NCI-H2196 treated with DMSO at 0.1 percent for 48 hours (cell line): ENCODE data around the gene C22orf42.
"Not testable (repeated sequence)": the region's sequence is repeated elsewhere in the genome, so short reads cannot be mapped to it uniquely, and the experiment has no call there.

ENCODE experiments used
- DNase-seq: peaks from one replicate; lab custom pipeline; 2025; ENCODE audit not compliant: unreplicated experiment; lab: John Stamatoyannopoulos, UW

The C22orf42 gene

GRCh38 chr22:32136881-32137280 is 22.2 kb downstream of the C22orf42 start:
- DNase-seq: not testable (repeated sequence)

DNA sequence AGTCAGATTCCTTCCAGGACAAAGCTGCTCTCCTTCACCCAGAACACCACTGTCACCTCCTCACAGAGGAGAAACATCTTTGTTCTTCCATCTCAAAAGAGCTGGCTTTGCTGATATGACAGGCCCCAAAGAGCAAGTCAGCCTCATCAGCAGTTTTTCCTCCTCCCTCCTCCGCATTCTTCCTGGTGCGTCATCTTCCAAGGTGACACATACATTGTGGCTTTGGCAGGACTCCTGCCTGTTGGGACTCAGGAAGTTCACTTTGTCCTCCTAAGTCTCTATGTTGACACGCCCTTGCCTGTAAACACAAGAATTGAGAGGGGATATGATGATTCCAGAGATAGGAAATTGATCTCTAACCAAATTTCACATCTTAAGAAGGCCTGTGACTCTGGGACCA is 23.1 kb downstream of the C22orf42 start:
- DNase-seq: not testable (repeated sequence)

DNA sequence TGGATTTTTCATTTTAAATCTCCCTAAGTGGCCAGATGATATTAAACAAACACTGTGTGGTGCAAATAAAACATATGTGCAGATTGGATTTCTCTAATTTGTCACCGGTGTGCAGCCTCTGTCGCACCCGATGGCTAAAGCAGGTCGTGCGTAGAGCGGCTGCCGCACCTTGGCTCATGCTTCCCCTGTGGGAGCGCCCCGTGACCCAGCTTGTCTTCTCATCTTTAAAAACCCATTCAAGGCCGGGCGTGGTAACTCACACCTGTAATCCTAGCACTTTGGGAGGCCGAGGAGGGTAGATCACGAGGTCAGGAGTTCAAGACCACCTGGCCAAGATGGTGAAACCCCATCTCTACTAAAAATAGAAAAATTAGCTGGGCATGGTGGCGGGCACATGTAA is 24.3 kb downstream of the C22orf42 start:
- DNase-seq: not testable (repeated sequence)

GRCh38 chr22:32132783-32133182 is 26.3 kb downstream of the C22orf42 start:
- no peak for DNase-seq

- no peak for DNase-seq
These were observed 27.0 kb downstream of the C22orf42 start for GRCh38 chr22:32132126-32132525.

DNA sequence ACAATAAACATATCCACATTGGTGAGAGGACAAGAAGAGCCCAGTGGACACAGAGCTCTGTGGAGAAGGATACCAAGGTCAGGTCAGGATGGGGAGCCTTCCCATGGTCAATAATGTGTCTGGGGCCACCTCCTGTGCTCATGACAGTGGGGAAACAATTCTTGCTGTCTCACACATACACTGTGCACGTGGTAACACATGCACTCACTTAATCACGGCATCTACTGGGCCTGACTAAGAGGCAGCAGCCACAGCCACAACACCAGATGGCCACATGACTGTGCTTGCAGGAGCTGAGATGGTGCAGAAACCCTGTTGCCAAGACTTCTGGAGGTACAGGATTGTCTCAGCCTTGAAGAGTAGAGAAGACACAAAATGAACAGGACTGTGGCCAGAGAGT is 28.6 kb downstream of the C22orf42 start:
- no peak for DNase-seq

DNA sequence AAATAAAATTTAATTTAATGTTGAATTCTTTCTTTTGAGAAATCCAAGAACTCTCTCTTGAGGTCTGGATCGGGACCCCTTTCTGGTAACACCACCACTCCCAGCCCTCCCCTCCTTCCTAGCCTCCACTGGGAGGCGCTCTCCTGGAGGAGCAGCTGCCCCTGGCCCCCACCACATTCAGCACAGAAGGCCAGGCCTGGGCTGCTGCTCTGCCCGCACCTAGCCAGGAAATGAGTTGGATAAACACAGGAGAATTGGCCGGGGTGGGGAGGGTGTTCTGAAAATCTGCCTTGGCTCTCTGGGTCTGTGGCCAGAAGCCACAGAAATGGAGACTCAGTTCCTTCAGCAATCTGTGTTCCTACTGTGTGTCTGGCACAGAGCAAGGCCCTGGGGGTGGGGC is 31.2 kb downstream of the C22orf42 start:
- no peak for DNase-seq

GRCh38 chr22:32123657-32124056 is 35.4 kb downstream of the C22orf42 start:
- no peak for DNase-seq

GRCh38 chr22:32122899-32123298 is 36.2 kb downstream of the C22orf42 start:
- no peak for DNase-seq

GRCh38 chr22:32120603-32121002 is 38.5 kb downstream of the C22orf42 start:
- no peak for DNase-seq

- no peak for DNase-seq
These were observed 39.4 kb downstream of the C22orf42 start for GRCh38 chr22:32119568-32120235.

DNA sequence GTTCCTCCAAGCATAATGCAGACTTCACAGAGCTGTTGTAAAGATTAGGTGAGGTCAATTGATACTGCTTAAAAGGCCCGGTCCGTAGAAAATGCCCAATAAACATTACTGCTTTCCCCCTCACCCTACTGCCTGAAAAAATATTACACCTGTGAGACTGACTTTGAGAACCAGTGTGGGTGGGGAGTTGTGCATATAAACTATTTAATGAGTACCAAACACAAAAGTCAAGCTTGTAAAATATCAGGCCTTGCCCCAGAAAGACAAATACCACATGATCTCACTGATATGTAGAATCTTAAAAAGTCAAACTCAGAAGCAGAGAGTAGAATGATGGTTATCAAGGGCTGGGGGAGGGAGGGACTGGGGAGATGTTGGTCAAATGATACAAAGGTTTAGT is 46.7 kb downstream of the C22orf42 start:
- no peak for DNase-seq

GRCh38 chr22:32106930-32107329 is 52.2 kb downstream of the C22orf42 start:
- no peak for DNase-seq

DNA sequence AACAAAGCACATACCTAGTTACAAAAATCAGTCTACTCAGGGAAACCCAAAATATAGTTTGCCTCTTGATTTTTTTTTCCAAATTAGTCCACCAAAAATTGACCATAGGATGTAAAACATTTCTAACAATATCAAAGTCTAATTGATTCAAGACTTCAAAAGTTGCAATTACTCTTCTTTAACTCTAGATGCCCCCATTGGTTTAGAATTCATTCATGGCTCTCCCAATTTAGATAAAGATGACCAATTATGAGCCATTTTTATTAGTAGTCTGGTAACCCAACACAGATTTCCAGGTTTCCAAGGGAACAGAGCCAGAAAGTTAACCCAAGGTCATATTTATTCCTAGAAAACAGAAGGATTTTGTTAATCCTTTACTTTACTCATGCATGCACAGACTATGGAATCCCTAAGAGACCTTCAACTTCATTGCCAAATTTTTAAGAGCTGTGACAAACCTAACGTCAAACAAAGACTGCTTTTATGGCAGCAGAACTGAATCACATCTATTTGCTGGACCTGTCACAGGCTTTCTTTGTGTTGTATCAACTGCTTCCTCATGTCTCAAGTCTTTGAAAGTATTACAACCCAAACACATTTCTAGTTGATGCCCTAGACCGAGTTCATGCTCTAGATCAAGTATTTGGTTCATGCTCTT is 55.3 kb downstream of the C22orf42 start:
- DNase-seq: no peak

DNA sequence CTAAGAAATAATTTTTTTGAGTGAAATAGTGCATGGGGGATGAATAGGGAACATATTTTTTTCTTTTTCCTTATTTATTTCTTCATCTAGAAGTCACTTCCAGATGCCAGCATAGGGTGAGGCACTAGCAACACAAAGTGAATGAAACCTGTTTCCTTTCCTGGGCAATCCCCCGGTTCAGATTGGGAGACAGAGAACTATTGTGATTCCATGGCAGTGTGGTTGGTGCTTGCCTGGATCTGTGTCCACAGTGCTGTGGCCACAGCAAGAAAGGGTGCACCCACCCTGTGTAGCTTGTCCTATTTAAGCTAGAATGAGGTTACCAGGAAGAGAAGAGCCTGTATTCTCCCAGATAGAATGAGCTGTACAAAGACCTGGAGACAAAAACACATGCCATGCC is 58.4 kb downstream of the C22orf42 start:
- DNase-seq: no peak
